Ishikawa (cell line): Measurements from ENCODE around the gene MBLAC1.
A peak's percentile ranks its signal among the peaks of the same experiment; 100 is the strongest.

Experiments
- CEBPB ChIP-seq: IDR thresholded peaks from 2 replicates; pipeline ENCODE4 v1.6.1; 2012
- CREB1 ChIP-seq: IDR thresholded peaks from 2 replicates; pipeline ENCODE4 v1.6.1; 2012; ENCODE audit warnings: low read depth
- EGR1 ChIP-seq: IDR thresholded peaks from 2 replicates; pipeline ENCODE4 v1.6.1; 2012
- EP300 ChIP-seq: IDR thresholded peaks from 2 replicates; pipeline ENCODE4 v1.6.1; 2012; ENCODE audit warnings: borderline replicate concordance
- FOXM1 ChIP-seq: IDR thresholded peaks from 2 replicates; pipeline ENCODE4 v1.6.1; 2012; ENCODE audit warnings: low read depth, borderline replicate concordance
- NFIC ChIP-seq: IDR thresholded peaks from 2 replicates; pipeline ENCODE4 v1.6.1; 2012
- RAD21 ChIP-seq: IDR thresholded peaks from 2 replicates; pipeline ENCODE4 v1.6.1; 2012; ENCODE audit warnings: low read depth
- TAF1 ChIP-seq: IDR thresholded peaks from 2 replicates; pipeline ENCODE4 v1.6.1; 2012; ENCODE audit warnings: low read depth, mild to moderate bottlenecking
- TCF12 ChIP-seq: IDR thresholded peaks from 2 replicates; pipeline ENCODE4 v1.6.1; 2012; ENCODE audit warnings: low read depth
- TEAD4 ChIP-seq: IDR thresholded peaks from 2 replicates; pipeline ENCODE4 v1.6.1; 2012
- YY1 ChIP-seq: IDR thresholded peaks from 2 replicates; pipeline ENCODE4 v1.6.1; 2012; ENCODE audit warnings: low read depth
- ZBTB7A ChIP-seq: IDR thresholded peaks from 2 replicates; pipeline ENCODE4 v1.6.1; 2012; ENCODE audit warnings: low read depth
- TF ChIP-seq, protein P1 (sequence below): IDR thresholded peaks from 2 replicates; pipeline ENCODE4 v1.6.1; 2012
- TF ChIP-seq, protein P2 (sequence below): IDR thresholded peaks from 2 replicates; pipeline ENCODE4 v1.6.1; 2012; ENCODE audit warnings: low read depth, mild to moderate bottlenecking
- TF ChIP-seq, protein P3 (sequence below): IDR thresholded peaks from 2 replicates; pipeline ENCODE4 v1.6.1; 2012

The MBLAC1 gene

DNA sequence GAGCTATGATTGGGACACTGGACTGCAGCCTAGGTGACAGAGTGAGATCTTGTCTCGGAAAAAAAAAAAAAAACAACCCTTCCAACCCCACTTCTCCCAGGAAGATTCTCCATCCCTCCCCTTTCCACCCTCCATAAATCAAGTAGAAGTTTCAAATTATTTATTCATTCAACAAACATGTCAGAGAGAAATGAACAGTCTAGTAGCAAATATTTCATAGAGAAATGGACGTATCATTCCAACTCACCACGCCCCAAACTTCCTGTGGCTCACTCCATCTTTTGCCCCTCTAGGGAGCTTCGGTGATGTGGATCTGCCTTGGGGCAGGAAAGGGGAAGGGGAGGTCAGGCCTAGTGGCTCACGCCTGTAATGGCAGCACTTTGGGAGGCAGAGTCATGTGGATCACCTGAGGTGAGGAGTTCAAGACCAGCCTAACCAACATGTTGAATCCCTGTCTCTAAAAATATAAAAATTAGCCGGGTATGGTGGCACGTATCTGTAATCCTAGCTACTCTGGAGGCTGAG, 32.4 kb downstream of the MBLAC1 start:
- TF ChIP-seq, protein P1, sequence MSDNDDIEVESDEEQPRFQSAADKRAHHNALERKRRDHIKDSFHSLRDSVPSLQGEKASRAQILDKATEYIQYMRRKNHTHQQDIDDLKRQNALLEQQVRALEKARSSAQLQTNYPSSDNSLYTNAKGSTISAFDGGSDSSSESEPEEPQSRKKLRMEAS: no peak; the same call in 1 of the 2 replicates
- no peak for TF ChIP-seq CREB1
- TF ChIP-seq, protein P2, sequence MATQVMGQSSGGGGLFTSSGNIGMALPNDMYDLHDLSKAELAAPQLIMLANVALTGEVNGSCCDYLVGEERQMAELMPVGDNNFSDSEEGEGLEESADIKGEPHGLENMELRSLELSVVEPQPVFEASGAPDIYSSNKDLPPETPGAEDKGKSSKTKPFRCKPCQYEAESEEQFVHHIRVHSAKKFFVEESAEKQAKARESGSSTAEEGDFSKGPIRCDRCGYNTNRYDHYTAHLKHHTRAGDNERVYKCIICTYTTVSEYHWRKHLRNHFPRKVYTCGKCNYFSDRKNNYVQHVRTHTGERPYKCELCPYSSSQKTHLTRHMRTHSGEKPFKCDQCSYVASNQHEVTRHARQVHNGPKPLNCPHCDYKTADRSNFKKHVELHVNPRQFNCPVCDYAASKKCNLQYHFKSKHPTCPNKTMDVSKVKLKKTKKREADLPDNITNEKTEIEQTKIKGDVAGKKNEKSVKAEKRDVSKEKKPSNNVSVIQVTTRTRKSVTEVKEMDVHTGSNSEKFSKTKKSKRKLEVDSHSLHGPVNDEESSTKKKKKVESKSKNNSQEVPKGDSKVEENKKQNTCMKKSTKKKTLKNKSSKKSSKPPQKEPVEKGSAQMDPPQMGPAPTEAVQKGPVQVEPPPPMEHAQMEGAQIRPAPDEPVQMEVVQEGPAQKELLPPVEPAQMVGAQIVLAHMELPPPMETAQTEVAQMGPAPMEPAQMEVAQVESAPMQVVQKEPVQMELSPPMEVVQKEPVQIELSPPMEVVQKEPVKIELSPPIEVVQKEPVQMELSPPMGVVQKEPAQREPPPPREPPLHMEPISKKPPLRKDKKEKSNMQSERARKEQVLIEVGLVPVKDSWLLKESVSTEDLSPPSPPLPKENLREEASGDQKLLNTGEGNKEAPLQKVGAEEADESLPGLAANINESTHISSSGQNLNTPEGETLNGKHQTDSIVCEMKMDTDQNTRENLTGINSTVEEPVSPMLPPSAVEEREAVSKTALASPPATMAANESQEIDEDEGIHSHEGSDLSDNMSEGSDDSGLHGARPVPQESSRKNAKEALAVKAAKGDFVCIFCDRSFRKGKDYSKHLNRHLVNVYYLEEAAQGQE: no peak
- TF ChIP-seq RAD21: no peak
- TF ChIP-seq NFIC: no peak
- no peak for TF ChIP-seq EP300
- no peak for TF ChIP-seq FOXM1
- no peak for TF ChIP-seq TCF12
- no peak for TF ChIP-seq ZBTB7A
- no peak for TF ChIP-seq CEBPB
- TF ChIP-seq YY1: no peak
- TF ChIP-seq, protein P3, sequence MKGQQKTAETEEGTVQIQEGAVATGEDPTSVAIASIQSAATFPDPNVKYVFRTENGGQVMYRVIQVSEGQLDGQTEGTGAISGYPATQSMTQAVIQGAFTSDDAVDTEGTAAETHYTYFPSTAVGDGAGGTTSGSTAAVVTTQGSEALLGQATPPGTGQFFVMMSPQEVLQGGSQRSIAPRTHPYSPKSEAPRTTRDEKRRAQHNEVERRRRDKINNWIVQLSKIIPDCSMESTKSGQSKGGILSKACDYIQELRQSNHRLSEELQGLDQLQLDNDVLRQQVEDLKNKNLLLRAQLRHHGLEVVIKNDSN: no peak

DNA sequence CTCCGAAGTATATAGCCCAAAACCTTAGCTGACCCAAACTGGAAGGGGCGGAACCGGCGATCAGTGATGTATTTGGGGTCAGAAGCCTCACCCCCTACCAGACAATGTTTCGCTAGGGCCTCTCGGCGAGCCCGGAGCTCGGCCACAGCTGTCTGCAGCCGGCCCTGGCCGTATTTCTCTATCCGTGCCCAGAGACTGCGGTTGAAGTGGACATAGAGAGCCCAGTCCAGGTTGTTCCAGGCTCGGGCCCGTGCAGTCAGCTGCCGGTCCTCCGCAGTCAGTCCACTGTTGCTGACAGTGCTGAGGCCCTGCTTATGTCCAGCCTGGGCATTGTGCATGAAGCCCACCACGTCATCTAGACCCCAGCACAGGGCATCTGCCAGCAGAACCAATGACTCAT, 33.3 kb downstream of the MBLAC1 start:
- TF ChIP-seq EGR1 (no peak), RAD21 (no peak), TEAD4 (no peak)

DNA sequence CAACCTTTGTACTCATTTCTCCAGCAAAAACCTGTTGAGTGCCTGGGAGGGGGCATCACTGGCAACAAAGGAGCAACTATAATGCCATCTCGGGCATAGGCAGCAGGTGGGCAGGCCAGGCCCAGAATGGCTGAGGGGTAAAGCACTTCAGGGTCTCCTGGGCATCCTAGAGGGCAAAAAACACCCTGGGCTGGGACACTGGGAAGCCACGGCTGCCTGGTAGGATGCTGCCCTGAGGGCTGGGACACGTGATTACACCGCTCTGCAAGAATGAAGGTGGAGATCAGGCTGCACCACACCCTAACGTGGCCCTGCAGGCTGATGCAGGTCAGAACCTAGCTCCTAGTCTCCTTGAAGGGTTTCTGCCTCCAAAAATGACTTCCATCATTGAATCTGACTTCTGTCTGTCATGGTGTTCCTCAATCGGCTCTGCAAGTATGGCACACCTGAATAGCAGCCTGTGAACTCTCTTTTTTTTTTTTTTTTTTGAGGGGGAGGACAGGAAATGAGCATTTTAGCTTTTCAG, 36.3 kb downstream of the MBLAC1 start:
- TF ChIP-seq NFIC (no peak), EGR1 (no peak), RAD21 (no peak), TCF12 (no peak), CEBPB (no peak), ZBTB7A (no peak)
- TF ChIP-seq, protein P3: peak; percentile 87

DNA sequence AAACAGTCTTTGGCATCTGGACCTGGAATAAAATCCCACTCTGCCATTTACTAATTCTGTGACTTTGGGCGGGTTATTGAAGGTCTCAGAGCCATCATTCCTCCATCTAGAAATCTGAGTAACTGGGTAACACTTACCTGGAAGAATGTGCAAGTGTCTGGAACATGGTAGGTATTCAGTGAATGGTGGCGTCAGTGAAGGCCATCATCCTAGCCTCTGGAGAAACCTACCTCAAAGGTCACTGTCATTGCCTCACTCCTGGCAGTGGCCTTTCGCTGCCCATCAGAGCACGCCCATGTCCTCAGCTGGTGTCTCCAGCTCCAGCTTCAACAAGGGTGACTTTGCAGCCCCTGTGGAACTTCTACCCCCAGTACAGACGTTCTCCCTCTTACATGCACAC, 37.1 kb downstream of the MBLAC1 start:
- TF ChIP-seq ZBTB7A (no peak), RAD21 (no peak), TAF1 (no peak)
- TF ChIP-seq, protein P3: no peak
- TF ChIP-seq, protein P2: no peak
- TF ChIP-seq, protein P1: no peak

DNA sequence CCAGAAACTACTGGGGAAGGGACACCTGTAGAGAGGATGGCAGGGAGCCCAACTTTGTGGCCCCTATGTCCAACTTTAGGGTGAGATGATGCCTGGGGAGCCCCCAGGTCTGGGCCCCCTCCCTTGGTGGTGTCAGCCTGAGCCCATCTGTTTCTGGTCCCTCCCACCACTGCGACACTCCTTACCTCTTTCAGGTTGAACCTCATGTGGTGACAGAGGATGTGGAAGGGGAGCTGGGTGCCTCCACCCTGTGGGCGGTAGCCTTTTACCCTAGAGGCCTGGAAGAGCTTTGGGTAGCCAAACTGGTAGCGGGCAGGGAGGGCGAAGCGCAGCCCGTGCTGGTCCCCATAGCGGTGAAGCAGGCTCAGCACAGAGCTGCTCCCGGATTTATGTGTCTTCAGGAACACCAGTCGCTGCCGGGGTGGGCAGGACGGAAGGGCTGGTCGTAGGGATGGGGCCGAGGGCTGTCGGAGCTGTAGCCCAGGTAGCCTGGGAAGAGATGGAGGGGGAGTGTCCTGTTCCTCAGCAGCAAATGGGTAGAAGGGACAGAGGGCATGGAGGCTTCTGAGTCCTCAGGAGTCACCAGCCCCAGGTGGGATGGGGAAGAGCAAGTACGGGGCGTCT, 39.7 kb downstream of the MBLAC1 start:
- no peak for TF ChIP-seq TEAD4
- TF ChIP-seq, protein P2: no peak
- TF ChIP-seq CEBPB: no peak
- TF ChIP-seq TCF12: no peak
- TF ChIP-seq RAD21: no peak
- no peak for TF ChIP-seq TAF1
- TF ChIP-seq, protein P3: no peak
- TF ChIP-seq EGR1: no peak
